ENCODE measurements around the gene PDGFD.

The PDGFD gene

GRCh38 chr11:104092744-104093143, 71.2 kb downstream of the PDGFD start:
- DNase-seq = no peak

- no peak for DNase-seq
Measured at GRCh38 chr11:104091281-104092096, 72.5 kb downstream of the PDGFD start.

GRCh38 chr11:104090767-104091166, 73.2 kb downstream of the PDGFD start:
- DNase-seq = no peak

GRCh38 chr11:104089481-104089880, 74.5 kb downstream of the PDGFD start:
- no peak for DNase-seq

GRCh38 chr11:104086621-104087020, 77.3 kb downstream of the PDGFD start:
- DNase-seq = no peak

- no peak for DNase-seq
Measured at GRCh38 chr11:104078995-104079394, 85.0 kb downstream of the PDGFD start.

GRCh38 chr11:104078245-104078644, 85.7 kb downstream of the PDGFD start:
- DNase-seq = no peak

GRCh38 chr11:104076455-104076854, 87.5 kb downstream of the PDGFD start:
- no peak for DNase-seq

GRCh38 chr11:104075706-104076105, 88.2 kb downstream of the PDGFD start:
- DNase-seq = no peak

- DNase-seq = no peak
Measured at GRCh38 chr11:104075091-104075490, 88.9 kb downstream of the PDGFD start.

- no peak for DNase-seq
Measured at GRCh38 chr11:104073950-104074705, 89.8 kb downstream of the PDGFD start.

- no peak for DNase-seq
Measured at GRCh38 chr11:104067534-104067933, 96.4 kb downstream of the PDGFD start.

GRCh38 chr11:104064034-104064630, 99.8 kb downstream of the PDGFD start:
- no peak for DNase-seq

- no peak for DNase-seq
Measured at GRCh38 chr11:104061853-104062521, 102.0 kb downstream of the PDGFD start.

- DNase-seq = no peak
Measured at GRCh38 chr11:104060820-104061219, 103.1 kb downstream of the PDGFD start.

GRCh38 chr11:104060004-104060794, 103.7 kb downstream of the PDGFD start:
- DNase-seq = no peak

GRCh38 chr11:104058680-104059079, 105.3 kb downstream of the PDGFD start:
- DNase-seq = no peak

- DNase-seq = no peak
Measured at GRCh38 chr11:104057908-104058307, 106.0 kb downstream of the PDGFD start.

GRCh38 chr11:104055596-104055995, 108.4 kb downstream of the PDGFD start:
- DNase-seq = no peak

GRCh38 chr11:104054911-104055529, 108.9 kb downstream of the PDGFD start:
- DNase-seq = no peak

- no peak for DNase-seq
Measured at GRCh38 chr11:104053743-104054478, 110.0 kb downstream of the PDGFD start.
